ENCODE data around the gene ITPR3.

Gene ITPR3

DNA sequence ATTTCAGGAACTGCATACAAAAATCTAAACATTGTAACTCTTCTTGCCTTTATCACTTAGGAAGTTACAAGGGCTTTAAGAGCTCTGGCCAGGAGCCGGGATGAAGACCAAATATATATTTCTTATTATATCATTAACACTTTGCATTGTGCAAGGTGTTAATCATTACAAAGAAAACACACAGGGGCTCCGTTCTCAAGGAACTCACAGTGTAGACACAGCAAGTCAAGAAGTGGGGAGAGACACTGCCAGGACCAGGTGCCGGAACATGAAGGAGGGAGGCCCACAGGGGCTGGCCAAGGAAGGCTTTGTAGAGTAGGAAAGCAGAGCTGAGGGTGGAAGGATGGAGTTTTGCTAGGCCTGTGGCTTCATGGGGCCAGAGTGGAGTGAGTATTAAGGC, 17.4 kb downstream of the ITPR3 start:
- in situ Hi-C loops (cut with HindIII; ENCODE audit: low pct_unique_long_range_greater_than_20kb, low sequenced_read_pairs), result no loop called here
- DNase-seq (ENCODE audit: low read depth in 1 of 2, low spot score in 1 of 2), result no peak
- no peak for TF ChIP-seq JUND (IDR thresholded peaks at IDR 0.05; ENCODE audit: low read depth)

DNA sequence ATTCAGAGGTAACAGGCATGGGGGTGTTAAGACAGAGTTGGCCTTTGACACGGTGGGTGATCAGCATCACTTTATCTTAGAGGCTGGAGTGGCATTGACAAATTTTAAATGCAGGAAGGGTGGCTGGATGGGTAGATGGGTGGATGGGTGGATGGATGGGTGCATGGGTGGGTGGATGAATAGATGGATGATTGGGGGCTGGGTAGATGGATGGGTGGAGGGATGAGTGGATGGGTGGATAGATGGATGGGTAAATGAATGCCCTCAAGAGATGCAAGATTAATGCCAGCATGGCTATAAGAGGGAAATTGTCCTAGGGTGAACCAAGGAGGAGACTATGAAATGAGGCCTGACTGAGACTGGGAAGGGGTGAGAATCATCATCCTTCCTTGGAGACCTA, 18.4 kb downstream of the ITPR3 start:
- no peak for TF ChIP-seq JUND (IDR thresholded peaks at IDR 0.05; ENCODE audit: low read depth)
- in situ Hi-C loops (cut with HindIII; ENCODE audit: low pct_unique_long_range_greater_than_20kb, low sequenced_read_pairs), result no loop called here
- no peak for DNase-seq (ENCODE audit: low read depth in 1 of 2, low spot score in 1 of 2)

GRCh38 chr6:33640361-33640760, 19.2 kb downstream of the ITPR3 start:
- in situ Hi-C loops (cut with HindIII; ENCODE audit: low pct_unique_long_range_greater_than_20kb, low sequenced_read_pairs), result no loop called here
- no peak for TF ChIP-seq JUND (IDR thresholded peaks at IDR 0.05; ENCODE audit: low read depth)
- no peak for DNase-seq (ENCODE audit: low read depth in 1 of 2, low spot score in 1 of 2)

- no peak for DNase-seq (ENCODE audit: low read depth in 1 of 2, low spot score in 1 of 2)
- in situ Hi-C loops (cut with HindIII; ENCODE audit: low pct_unique_long_range_greater_than_20kb, low sequenced_read_pairs), result no loop called here
- TF ChIP-seq JUND (IDR thresholded peaks at IDR 0.05; ENCODE audit: low read depth), result no peak
These were observed 20.0 kb downstream of the ITPR3 start for GRCh38 chr6:33641144-33641543.

GRCh38 chr6:33641602-33642001, 20.5 kb downstream of the ITPR3 start:
- no peak for DNase-seq (ENCODE audit: low read depth in 1 of 2, low spot score in 1 of 2)
- in situ Hi-C loops (cut with HindIII; ENCODE audit: low pct_unique_long_range_greater_than_20kb, low sequenced_read_pairs), result no loop called here

GRCh38 chr6:33642897-33643296, 21.8 kb downstream of the ITPR3 start:
- DNase-seq (ENCODE audit: low read depth in 1 of 2, low spot score in 1 of 2), result no peak
- in situ Hi-C loops (cut with HindIII; ENCODE audit: low pct_unique_long_range_greater_than_20kb, low sequenced_read_pairs), result no loop called here
- TF ChIP-seq JUND (IDR thresholded peaks at IDR 0.05; ENCODE audit: low read depth), result no peak

More at GRCh38 chr6:33641602-33642001, 20.5 kb downstream of the ITPR3 start:
- no peak for TF ChIP-seq JUND (IDR thresholded peaks at IDR 0.05; ENCODE audit: low read depth)

DNA sequence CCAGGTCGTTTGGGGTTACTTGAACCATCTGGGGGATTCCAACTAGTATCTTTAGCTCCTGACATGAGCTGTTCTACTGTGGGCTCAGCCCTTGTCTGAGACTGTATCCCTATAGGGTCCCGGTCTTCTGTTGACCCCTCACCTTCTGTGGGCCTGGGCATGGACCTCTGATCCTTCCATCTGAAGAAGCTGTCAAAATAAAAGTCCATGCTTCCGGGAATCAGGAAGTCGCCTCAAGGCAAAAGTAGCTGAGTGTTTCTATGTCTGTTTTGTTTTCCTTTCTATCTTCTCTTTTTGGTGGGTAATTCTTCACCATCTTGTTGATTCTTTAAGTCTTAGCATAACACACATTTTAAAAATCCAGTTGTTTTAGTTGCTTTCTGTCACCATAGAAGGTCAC, 30.3 kb downstream of the ITPR3 start:
- no peak for DNase-seq (ENCODE audit: low read depth in 1 of 2, low spot score in 1 of 2)
- in situ Hi-C loops (cut with HindIII; ENCODE audit: low pct_unique_long_range_greater_than_20kb, low sequenced_read_pairs), result no loop called here
- no peak for TF ChIP-seq JUND (IDR thresholded peaks at IDR 0.05; ENCODE audit: low read depth)

DNA sequence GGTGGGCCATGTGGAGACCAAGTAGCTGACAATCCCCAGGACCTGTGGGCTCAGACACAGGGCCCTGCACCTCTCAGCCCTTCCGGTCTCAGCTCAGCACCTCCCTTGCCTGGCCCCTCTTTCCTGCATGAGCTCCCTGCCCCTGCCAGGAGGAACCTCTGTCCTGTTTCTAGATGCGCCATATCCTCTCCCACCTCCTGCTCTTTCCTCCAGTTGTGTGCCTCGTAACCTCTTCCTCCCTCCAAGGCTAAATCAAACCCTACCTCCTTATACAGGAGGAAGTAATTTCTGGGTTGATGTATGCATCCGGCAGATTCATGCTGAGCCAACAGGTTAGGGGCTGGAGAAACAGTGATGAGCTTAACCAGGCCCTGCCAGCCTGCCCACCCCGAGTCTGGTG, 30.9 kb downstream of the ITPR3 start:
- in situ Hi-C loops (cut with HindIII; ENCODE audit: low pct_unique_long_range_greater_than_20kb, low sequenced_read_pairs), result no loop called here
- DNase-seq (ENCODE audit: low read depth in 1 of 2, low spot score in 1 of 2), result no peak
- TF ChIP-seq JUND (IDR thresholded peaks at IDR 0.05; ENCODE audit: low read depth), result no peak

DNA sequence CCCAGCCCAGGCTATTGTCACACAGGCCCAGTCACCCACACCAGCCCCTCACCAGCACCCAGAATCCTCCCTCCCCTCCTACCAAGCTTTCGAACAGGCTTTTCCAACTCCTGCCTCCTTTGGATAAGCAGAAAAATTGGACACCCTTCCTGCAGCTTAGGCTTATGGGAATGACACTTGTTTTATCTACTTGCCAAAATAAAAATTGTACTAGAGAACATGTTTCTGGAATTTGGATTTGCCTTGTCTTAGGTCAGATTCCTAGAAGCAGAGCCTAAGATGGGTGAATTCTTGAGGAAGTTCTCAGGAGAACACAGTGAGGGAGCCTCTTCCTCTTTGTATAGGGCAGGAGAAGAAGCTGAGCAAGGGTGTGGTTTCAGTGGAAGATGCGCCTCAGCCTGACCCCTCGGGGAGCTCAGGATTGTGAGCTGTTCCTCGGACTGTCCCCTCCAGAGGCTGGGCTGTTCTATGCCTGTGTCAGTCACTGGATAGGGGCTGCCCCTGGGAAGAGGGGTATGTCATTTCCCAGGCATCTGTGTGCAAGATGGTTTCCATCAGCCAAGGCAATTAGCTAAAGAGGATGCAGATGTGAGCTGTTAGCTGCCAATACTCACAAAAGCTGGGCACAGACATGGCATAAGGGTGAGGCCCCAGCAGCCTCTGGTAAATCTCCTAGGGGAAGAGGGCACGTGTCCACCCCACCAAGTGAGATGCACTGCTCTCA, 33.9 kb downstream of the ITPR3 start:
- in situ Hi-C loops (cut with HindIII; ENCODE audit: low pct_unique_long_range_greater_than_20kb, low sequenced_read_pairs), result no loop called here
- DNase-seq (ENCODE audit: low read depth in 1 of 2, low spot score in 1 of 2), result no peak
- TF ChIP-seq JUND (IDR thresholded peaks at IDR 0.05; ENCODE audit: low read depth), result no peak

DNA sequence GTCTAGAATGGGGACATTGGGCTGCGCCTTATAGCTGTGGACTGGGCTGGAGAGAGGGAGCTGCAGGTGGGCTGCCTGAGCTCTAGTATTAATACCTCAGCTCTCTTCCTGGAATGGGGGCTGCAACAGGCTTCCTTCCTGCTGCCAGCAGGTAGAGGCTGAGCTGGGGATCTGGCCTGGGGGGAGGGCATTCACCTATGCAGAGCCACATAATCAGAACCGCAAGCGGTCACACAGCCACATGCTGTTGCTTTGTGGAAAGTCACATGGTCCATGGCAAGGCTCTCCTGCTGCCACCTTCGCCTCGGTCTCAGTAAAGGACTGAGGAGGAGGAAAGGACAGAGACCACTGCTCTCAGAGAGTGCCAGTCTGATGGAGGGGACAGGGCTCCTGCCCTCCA, 35.7 kb downstream of the ITPR3 start:
- no peak for TF ChIP-seq JUND (IDR thresholded peaks at IDR 0.05; ENCODE audit: low read depth)
- DNase-seq (ENCODE audit: low read depth in 1 of 2, low spot score in 1 of 2), result no peak
- in situ Hi-C loops (cut with HindIII; ENCODE audit: low pct_unique_long_range_greater_than_20kb, low sequenced_read_pairs), result no loop called here

DNA sequence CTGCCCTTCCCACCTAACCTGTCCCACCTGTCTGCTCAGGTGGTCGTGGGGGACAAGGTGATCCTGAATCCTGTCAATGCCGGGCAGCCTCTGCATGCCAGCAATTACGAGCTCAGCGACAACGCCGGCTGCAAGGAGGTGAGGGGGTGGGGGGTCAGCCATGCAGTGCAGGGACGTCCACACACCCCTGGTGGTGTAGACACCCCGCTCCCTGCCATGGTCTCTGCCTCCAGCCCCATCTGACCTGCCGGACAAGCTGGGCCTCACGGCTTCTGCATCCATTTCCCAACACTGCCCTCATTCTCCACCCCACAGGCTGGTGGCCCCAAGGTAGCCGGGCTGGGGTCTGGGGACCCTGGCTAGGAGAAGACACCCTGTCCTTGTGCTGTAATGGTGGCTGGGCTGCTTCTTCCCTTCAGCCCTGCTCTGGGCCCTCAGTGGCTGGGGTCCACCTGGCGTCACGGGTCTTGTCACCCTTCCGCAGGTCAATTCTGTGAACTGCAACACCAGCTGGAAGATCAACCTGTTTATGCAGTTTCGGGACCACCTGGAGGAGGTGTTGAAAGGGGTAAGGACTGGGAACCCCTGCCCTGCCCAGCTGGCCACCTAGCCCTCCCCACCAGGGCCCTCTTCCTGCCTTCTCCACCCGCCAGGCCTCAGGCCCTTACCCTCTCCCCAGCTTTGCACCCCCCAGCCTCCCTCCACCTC, 38.0 kb downstream of the ITPR3 start:
- no peak for DNase-seq (ENCODE audit: low read depth in 1 of 2, low spot score in 1 of 2)
- in situ Hi-C loops (cut with HindIII; ENCODE audit: low pct_unique_long_range_greater_than_20kb, low sequenced_read_pairs), result no loop called here
- TF ChIP-seq JUND (IDR thresholded peaks at IDR 0.05; ENCODE audit: low read depth), result no peak

GRCh38 chr6:33659986-33660385, 38.9 kb downstream of the ITPR3 start:
- TF ChIP-seq JUND (IDR thresholded peaks at IDR 0.05; ENCODE audit: low read depth), result no peak
- in situ Hi-C loops (cut with HindIII; ENCODE audit: low pct_unique_long_range_greater_than_20kb, low sequenced_read_pairs), result no loop called here

GRCh38 chr6:33661106-33661838, 40.1 kb downstream of the ITPR3 start:
- in situ Hi-C loops (cut with HindIII; ENCODE audit: low pct_unique_long_range_greater_than_20kb, low sequenced_read_pairs), result no loop called here
- no peak for DNase-seq (ENCODE audit: low read depth in 1 of 2, low spot score in 1 of 2)
- TF ChIP-seq JUND (IDR thresholded peaks at IDR 0.05; ENCODE audit: low read depth), result no peak

More at GRCh38 chr6:33659986-33660385, 38.9 kb downstream of the ITPR3 start:
- DNase-seq (ENCODE audit: low read depth in 1 of 2, low spot score in 1 of 2), result no peak

All from T47D (cell line).